ENCODE results near the gene HOXB4.

DNA sequence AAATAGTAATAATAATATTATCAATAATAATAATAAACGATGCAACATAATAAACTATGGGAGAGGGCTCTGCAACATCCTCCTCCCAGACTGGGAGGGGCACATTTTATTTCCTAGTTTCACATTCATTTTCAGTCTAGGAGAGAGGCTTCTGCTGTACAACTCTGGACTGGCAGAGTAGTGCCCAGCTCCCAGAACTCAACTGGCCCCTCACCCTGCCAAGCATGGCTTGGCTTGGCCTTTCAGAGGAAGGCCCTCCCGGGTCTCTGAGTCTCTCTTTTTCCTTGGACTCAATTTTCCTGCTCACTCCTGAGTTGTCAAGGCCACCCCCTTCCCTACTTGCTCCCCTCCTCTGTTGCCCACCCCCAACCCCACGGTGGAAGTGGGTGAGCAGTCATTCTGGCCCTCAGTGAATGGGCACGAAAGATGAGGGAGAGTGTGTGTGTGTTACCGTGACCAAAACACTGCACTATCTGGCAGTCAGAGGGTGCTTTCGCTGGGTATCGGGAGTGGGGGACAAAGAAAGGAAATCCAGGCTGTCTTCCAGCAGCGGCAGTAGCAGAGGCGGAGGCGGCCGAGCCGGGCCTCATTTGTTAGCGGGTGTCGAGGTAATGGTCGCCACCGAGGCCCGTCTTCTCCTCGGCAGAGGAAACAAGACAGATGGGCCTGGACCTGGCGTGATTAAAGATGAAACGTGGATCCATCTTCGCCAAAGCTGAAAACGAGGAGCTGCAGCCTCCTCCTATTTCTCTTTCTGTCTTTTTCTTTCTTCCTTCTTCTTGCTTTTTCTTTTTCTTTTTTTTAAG, 2.3 kb downstream of the HOXB4 start:
- TF ChIP-seq POLR2A (IDR thresholded peaks at IDR 0.05; ENCODE audit: low read depth, low read length): no peak
- no peak for TF ChIP-seq POLR2AphosphoS5 (IDR thresholded peaks at IDR 0.05; ENCODE audit: low read depth, low read length)

Measured in GM12891 (cell line).